WTC11 (cell line): ENCODE measurements around the gene FOXJ1. TPM values are rescaled to one million over a fixed set of nuclear protein-coding genes. Genes with fewer than 3 reads are reported as not detected.

Source experiments
- ATAC-seq: fragments of 200-7000 bp; cut with Tn5 transposase; 2 replicates; pipeline ENCODE4 v1.10.0; 2021; ENCODE audit warnings: mild to moderate bottlenecking, moderate library complexity
- CTCF ChIA-PET: fragments of 300-600 bp; sonication (Branson Sonifier 250); formaldehyde crosslinking; loops from one replicate; lab custom pipeline; 2021; ENCODE audit warnings: antibody characterized with exemption; lab: Charles Lee
- POLR2A ChIA-PET: fragments of 350-600 bp; sonication (Branson Sonifier 250); formaldehyde crosslinking; loops from one replicate; lab custom pipeline; 2021; ENCODE audit warnings: antibody characterized with exemption; lab: Charles Lee
- DNase-seq: peaks from one replicate; pipeline ENCODE4 v3.0.0; 2021; ENCODE audit warnings: low spot score
- H3K27ac Mint-ChIP-seq: 2 replicates; pipeline ENCODE4 v1.8.0; 2021; ENCODE audit warnings: mixed read lengths
- H3K27me3 Mint-ChIP-seq: 2 replicates; pipeline ENCODE4 v1.8.0; 2021; ENCODE audit warnings: low read depth, mild to moderate bottlenecking, moderate library complexity, mixed read lengths
- H3K36me3 Mint-ChIP-seq: 2 replicates; pipeline ENCODE4 v1.8.0; 2021; ENCODE audit warnings: mixed read lengths
- H3K4me1 Mint-ChIP-seq: 2 replicates; pipeline ENCODE4 v1.8.0; 2022; ENCODE audit warnings: mixed read lengths
- H3K4me3 Mint-ChIP-seq: 2 replicates; pipeline ENCODE4 v1.8.0; 2021; ENCODE audit warnings: mild to moderate bottlenecking, moderate library complexity, mixed read lengths
- H3K9me3 Mint-ChIP-seq: 2 replicates; pipeline ENCODE4 v1.8.0; 2021; ENCODE audit warnings: mixed read lengths
- ELF4 ChIP-seq: sonication (generic); formaldehyde crosslinking; IDR thresholded peaks from 2 replicates; pipeline ENCODE4 v1.8.1; 2022; ENCODE audit warnings: low read depth, mild to moderate bottlenecking, moderate library complexity, missing genetic modification reagents
- ETV6 ChIP-seq: sonication (generic); formaldehyde crosslinking; IDR thresholded peaks from 2 replicates; pipeline ENCODE4 v1.8.1; 2022; ENCODE audit warnings: mild to moderate bottlenecking, missing genetic modification reagents
- FOXK1 ChIP-seq: sonication (generic); formaldehyde crosslinking; IDR thresholded peaks from 2 replicates; pipeline ENCODE4 v1.8.0; 2022; ENCODE audit warnings: mild to moderate bottlenecking, moderate library complexity, missing genetic modification reagents
- GABPB1 ChIP-seq: sonication (generic); formaldehyde crosslinking; IDR thresholded peaks from 2 replicates; pipeline ENCODE4 v1.8.1; 2023; ENCODE audit warnings: mild to moderate bottlenecking, missing genetic modification reagents
- JAZF1 ChIP-seq: fragments of 250-450 bp; sonication (Bioruptor Pico); IDR thresholded peaks from 2 replicates; pipeline ENCODE4 v1.9.0; 2021; ENCODE audit warnings: moderate library complexity, mild to moderate bottlenecking, inconsistent platforms
- KAT7 ChIP-seq: sonication (generic); formaldehyde crosslinking; IDR thresholded peaks from 2 replicates; pipeline ENCODE4 v1.8.1; 2023; ENCODE audit warnings: missing genetic modification reagents, mild to moderate bottlenecking, borderline replicate concordance
- NFE2L1 ChIP-seq: sonication (generic); formaldehyde crosslinking; IDR thresholded peaks from 2 replicates; pipeline ENCODE4 v1.8.1; 2023; ENCODE audit warnings: missing genetic modification reagents
- NR2C2 ChIP-seq: sonication (generic); formaldehyde crosslinking; IDR thresholded peaks from 2 replicates; pipeline ENCODE4 v1.8.0; 2022; ENCODE audit warnings: mild to moderate bottlenecking, missing genetic modification reagents
- NR3C1 ChIP-seq: sonication (generic); formaldehyde crosslinking; conservative IDR thresholded peaks from 2 replicates; pipeline ENCODE4 v1.8.1; 2023; ENCODE audit warnings: low read depth, mild to moderate bottlenecking, missing genetic modification reagents
- TCF7 ChIP-seq: sonication (generic); formaldehyde crosslinking; IDR thresholded peaks from 2 replicates; pipeline ENCODE4 v1.8.0; 2022; ENCODE audit warnings: mild to moderate bottlenecking, low read depth, missing genetic modification reagents, moderate library complexity
- ZNF121 ChIP-seq: sonication (generic); formaldehyde crosslinking; IDR thresholded peaks from 2 replicates; pipeline ENCODE4 v1.8.0; 2023; ENCODE audit warnings: missing genetic modification reagents
- ZNF138 ChIP-seq: sonication (generic); formaldehyde crosslinking; conservative IDR thresholded peaks from 2 replicates; pipeline ENCODE4 v1.8.1; 2022; ENCODE audit warnings: mild to moderate bottlenecking, moderate library complexity, missing genetic modification reagents
- ZNF232 ChIP-seq: sonication (generic); formaldehyde crosslinking; IDR thresholded peaks from 2 replicates; pipeline ENCODE4 v1.8.0; 2022; ENCODE audit warnings: mild to moderate bottlenecking, missing genetic modification reagents
- ZNF263 ChIP-seq: sonication (generic); formaldehyde crosslinking; IDR thresholded peaks from 2 replicates; pipeline ENCODE4 v1.8.1; 2022; ENCODE audit warnings: low read depth, mild to moderate bottlenecking, moderate library complexity, missing genetic modification reagents
- ZNF317 ChIP-seq: sonication (generic); formaldehyde crosslinking; IDR thresholded peaks from 2 replicates; pipeline ENCODE4 v1.8.1; 2023; ENCODE audit warnings: low read depth, mild to moderate bottlenecking, moderate library complexity, missing genetic modification reagents, borderline replicate concordance
- total RNA-seq: library from RNA; stranded (reverse); gene quantifications from 3 replicates; pipeline ENCODE4 v1.2.3, GENCODE V29; 2021
- TF ChIP-seq, protein P1 (sequence below): sonication (generic); formaldehyde crosslinking; IDR thresholded peaks from 2 replicates; pipeline ENCODE4 v1.8.1; 2022; ENCODE audit warnings: missing genetic modification reagents, borderline replicate concordance
- TF ChIP-seq, protein P2 (sequence below): fragments of 250-450 bp; sonication (Bioruptor Pico); IDR thresholded peaks from 2 replicates; pipeline ENCODE4 v1.9.0; 2021; ENCODE audit warnings: moderate library complexity, mild to moderate bottlenecking, inconsistent platforms, borderline replicate concordance
- TF ChIP-seq, protein P3 (sequence below): sonication (generic); formaldehyde crosslinking; IDR thresholded peaks from 2 replicates; pipeline ENCODE4 v1.8.1; 2023; ENCODE audit warnings: mild to moderate bottlenecking, moderate library complexity, missing genetic modification reagents
- TF ChIP-seq, protein P4 (sequence below): sonication (generic); formaldehyde crosslinking; IDR thresholded peaks from 2 replicates; pipeline ENCODE4 v1.8.1; 2022; ENCODE audit warnings: mild to moderate bottlenecking, missing genetic modification reagents, moderate library complexity, borderline replicate concordance
- TF ChIP-seq, protein P5 (sequence below): sonication (generic); formaldehyde crosslinking; IDR thresholded peaks from 2 replicates; pipeline ENCODE4 v1.8.0; 2023; ENCODE audit warnings: mild to moderate bottlenecking, missing genetic modification reagents

Gene FOXJ1
- total RNA-seq, 1 experiment from 2014 or later: 11.8 TPM

DNA sequence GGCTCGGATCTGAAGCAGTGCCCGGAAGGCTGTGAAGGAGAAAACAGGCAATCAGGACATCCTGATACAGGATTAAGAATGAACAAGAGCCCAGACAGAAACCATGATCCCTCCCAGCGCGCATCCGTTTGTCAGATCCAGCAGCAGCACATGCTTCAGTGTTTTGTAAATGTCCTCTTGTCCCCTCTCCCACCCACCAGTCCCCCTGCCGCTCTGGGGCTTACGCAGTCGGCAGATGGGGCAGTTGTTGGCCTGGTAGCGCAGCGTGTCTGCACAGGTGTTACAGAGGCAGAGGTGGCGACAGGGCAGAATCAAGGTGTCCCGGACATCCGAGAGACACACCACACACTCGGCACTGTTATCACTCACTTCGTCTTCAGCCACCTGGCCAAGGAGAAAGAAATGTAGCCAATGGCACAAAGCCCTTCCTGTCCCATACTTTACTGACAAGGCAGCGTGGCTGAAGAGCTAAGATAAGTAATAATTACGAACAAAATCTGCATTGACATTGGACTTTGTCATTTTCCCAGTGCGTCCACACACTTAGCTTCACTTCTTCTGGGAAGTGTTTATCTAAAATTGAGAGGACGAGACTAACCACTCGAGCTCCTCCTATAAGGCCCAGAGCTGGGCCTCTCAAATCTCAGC, 20.7 kb upstream of the FOXJ1 start:
- Mint-ChIP-seq H3K36me3 (no peaks in the 10 kb centered on the region), H3K4me3 (no peak overlapping the region), H3K9me3 (no peaks in the 10 kb centered on the region), H3K27ac (no peak overlapping the region), H3K4me1 (peaks cover 23% of the 10 kb centered on the region), H3K27me3 (no peaks in the 10 kb centered on the region)
- ATAC-seq (no peak), DNase-seq (no peak)
- ChIA-PET CTCF (interaction anchor here (0.8 to 1.6 kb wide), 4 partner anchors 9 to 118 kb away, joined by 3 to 7 read pairs (median 4); no protein-coding TSS in a partner anchor), POLR2A (no interaction called here)
- TF ChIP-seq ZNF138 (no peak), NFE2L1 (CRISPR knock-in tag) (no peak), FOXK1 (CRISPR knock-in tag) (no peak), ETV6 (CRISPR knock-in tag) (no peak)
- TF ChIP-seq, protein P1, sequence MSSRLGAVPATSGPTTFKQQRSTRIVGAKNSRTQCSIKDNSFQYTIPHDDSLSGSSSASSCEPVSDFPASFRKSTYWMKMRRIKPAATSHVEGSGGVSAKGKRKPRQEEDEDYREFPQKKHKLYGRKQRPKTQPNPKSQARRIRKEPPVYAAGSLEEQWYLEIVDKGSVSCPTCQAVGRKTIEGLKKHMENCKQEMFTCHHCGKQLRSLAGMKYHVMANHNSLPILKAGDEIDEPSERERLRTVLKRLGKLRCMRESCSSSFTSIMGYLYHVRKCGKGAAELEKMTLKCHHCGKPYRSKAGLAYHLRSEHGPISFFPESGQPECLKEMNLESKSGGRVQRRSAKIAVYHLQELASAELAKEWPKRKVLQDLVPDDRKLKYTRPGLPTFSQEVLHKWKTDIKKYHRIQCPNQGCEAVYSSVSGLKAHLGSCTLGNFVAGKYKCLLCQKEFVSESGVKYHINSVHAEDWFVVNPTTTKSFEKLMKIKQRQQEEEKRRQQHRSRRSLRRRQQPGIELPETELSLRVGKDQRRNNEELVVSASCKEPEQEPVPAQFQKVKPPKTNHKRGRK (CRISPR knock-in tag): no peak

DNA sequence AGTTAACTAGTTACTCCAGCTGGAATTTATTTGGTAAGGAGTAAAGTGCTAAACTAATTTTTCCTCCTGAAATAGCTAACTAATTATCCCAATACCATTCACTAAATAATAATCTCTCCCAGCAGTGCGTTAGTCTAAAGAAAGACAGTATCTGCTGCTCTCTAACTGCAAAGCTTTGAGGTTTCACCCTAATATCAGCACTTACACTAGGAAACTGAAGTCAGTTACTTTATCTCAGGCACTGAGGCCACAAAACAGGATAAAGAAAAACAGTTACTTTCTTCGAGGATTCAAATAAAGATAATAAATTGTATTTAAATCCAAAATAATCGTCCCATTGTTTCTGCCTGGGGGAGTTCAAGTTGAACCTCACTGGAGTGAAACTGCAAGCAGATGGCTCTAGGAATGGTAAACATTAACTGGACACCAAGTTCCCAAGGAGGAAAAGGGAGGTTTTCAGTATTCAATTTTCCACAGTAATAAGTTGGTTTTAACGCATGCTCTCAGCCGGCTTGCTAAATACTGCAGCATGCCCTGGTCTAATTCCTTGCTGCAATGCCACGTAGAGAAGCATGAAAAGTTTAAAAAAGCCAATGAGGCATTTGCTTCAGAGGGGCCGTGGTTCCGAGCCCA, 20.0 kb upstream of the FOXJ1 start:
- POLR2A ChIA-PET: no interaction called here
- H3K27ac Mint-ChIP-seq: no peak overlapping the region
- no peaks in the 10 kb centered on the region for H3K36me3 Mint-ChIP-seq
- DNase-seq (no peak), ATAC-seq (no peak)
- no peaks in the 10 kb centered on the region for H3K9me3 Mint-ChIP-seq
- CTCF ChIA-PET: interaction anchor here (1.2 to 1.6 kb wide), 2 partner anchors 16 to 119 kb away, joined by 3 to 4 read pairs; no protein-coding TSS in a partner anchor
- H3K4me3 Mint-ChIP-seq: no peak overlapping the region
- H3K27me3 Mint-ChIP-seq: no peaks in the 10 kb centered on the region
- H3K4me1 Mint-ChIP-seq: peaks cover 31% of the 10 kb centered on the region
- TF ChIP-seq, protein P1 (CRISPR knock-in tag): no peak
- TF ChIP-seq ZNF263 (CRISPR knock-in tag): no peak
- no peak for TF ChIP-seq NR2C2
- no peak for TF ChIP-seq ELF4 (CRISPR knock-in tag)
- TF ChIP-seq, protein P2, sequence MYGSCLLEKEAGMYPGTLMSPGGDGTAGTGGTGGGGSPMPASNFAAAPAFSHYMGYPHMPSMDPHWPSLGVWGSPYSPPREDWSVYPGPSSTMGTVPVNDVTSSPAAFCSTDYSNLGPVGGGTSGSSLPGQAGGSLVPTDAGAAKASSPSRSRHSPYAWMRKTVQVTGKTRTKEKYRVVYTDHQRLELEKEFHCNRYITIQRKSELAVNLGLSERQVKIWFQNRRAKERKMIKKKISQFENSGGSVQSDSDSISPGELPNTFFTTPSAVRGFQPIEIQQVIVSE: no peak
- no peak for TF ChIP-seq NR3C1 (CRISPR knock-in tag)
- TF ChIP-seq JAZF1 (CRISPR knock-in tag): no peak
- TF ChIP-seq KAT7 (CRISPR knock-in tag): no peak
- TF ChIP-seq TCF7: no peak
- TF ChIP-seq ZNF317: no peak
- TF ChIP-seq, protein P3, sequence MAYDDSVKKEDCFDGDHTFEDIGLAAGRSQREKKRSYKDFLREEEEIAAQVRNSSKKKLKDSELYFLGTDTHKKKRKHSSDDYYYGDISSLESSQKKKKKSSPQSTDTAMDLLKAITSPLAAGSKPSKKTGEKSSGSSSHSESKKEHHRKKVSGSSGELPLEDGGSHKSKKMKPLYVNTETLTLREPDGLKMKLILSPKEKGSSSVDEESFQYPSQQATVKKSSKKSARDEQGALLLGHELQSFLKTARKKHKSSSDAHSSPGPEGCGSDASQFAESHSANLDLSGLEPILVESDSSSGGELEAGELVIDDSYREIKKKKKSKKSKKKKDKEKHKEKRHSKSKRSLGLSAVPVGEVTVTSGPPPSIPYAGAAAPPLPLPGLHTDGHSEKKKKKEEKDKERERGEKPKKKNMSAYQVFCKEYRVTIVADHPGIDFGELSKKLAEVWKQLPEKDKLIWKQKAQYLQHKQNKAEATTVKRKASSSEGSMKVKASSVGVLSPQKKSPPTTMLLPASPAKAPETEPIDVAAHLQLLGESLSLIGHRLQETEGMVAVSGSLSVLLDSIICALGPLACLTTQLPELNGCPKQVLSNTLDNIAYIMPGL (CRISPR knock-in tag): no peak
- no peak for TF ChIP-seq ZNF232
- no peak for TF ChIP-seq GABPB1 (CRISPR knock-in tag)
- TF ChIP-seq ZNF121 (CRISPR knock-in tag): no peak
- TF ChIP-seq, protein P4, sequence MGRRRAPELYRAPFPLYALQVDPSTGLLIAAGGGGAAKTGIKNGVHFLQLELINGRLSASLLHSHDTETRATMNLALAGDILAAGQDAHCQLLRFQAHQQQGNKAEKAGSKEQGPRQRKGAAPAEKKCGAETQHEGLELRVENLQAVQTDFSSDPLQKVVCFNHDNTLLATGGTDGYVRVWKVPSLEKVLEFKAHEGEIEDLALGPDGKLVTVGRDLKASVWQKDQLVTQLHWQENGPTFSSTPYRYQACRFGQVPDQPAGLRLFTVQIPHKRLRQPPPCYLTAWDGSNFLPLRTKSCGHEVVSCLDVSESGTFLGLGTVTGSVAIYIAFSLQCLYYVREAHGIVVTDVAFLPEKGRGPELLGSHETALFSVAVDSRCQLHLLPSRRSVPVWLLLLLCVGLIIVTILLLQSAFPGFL: no peak
- TF ChIP-seq, protein P5, sequence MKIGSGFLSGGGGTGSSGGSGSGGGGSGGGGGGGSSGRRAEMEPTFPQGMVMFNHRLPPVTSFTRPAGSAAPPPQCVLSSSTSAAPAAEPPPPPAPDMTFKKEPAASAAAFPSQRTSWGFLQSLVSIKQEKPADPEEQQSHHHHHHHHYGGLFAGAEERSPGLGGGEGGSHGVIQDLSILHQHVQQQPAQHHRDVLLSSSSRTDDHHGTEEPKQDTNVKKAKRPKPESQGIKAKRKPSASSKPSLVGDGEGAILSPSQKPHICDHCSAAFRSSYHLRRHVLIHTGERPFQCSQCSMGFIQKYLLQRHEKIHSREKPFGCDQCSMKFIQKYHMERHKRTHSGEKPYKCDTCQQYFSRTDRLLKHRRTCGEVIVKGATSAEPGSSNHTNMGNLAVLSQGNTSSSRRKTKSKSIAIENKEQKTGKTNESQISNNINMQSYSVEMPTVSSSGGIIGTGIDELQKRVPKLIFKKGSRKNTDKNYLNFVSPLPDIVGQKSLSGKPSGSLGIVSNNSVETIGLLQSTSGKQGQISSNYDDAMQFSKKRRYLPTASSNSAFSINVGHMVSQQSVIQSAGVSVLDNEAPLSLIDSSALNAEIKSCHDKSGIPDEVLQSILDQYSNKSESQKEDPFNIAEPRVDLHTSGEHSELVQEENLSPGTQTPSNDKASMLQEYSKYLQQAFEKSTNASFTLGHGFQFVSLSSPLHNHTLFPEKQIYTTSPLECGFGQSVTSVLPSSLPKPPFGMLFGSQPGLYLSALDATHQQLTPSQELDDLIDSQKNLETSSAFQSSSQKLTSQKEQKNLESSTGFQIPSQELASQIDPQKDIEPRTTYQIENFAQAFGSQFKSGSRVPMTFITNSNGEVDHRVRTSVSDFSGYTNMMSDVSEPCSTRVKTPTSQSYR (CRISPR knock-in tag): no peak
